ENCODE data around the gene PIEZO2. TPM values are rescaled to one million over a fixed set of nuclear protein-coding genes. Genes with fewer than 3 reads are reported as not detected.
"Not testable (repeated sequence)": the region's sequence is repeated elsewhere in the genome, so short reads cannot be mapped to it uniquely, and the experiment has no call there.

PIEZO2 gene
- total RNA-seq, 4 donors from 2014 or later: 2.4 to 5.2 (median 3.3) TPM

DNA sequence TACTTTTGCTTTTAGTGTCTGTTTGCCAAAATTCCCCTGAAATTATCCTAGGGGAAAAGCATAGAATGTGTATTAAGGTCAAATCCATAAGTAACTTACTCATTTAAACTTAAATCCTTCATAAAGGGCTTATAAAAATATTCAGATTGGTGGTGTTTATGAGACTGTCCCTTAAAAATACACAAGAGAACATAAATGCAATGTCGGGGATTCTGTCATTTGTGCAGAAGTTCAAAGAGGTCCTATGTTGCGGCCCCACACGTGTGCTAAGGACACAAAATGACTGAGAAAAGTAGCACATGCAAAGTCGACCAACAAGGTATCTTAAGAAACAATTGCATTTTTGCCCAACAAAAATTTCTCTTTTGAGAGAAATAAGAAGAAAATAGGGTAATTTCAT lies 225.1 kb downstream of the PIEZO2 start:
- no peak for DNase-seq (ENCODE audit: extremely low spot score)
- Histone ChIP-seq H3K27ac (replicated peaks in 1 of 4) (no peak overlapping the region), H3K27me3 (peaks cover 0 to 6% (median 0%) of the 10 kb centered on the region in 4 donors), H3K9me3 (no peaks in the 10 kb centered on the region), H3K36me3 (no peaks in the 10 kb centered on the region), H3K4me1 (peaks cover 0 to 28% (median 7%) of the 10 kb centered on the region in 4 donors), H3K4me3 (no peak overlapping the region)
- TF ChIP-seq POLR2A (IDR thresholded peaks at IDR 0.05; ENCODE audit: low read depth): no peak
- TF ChIP-seq, protein P1, sequence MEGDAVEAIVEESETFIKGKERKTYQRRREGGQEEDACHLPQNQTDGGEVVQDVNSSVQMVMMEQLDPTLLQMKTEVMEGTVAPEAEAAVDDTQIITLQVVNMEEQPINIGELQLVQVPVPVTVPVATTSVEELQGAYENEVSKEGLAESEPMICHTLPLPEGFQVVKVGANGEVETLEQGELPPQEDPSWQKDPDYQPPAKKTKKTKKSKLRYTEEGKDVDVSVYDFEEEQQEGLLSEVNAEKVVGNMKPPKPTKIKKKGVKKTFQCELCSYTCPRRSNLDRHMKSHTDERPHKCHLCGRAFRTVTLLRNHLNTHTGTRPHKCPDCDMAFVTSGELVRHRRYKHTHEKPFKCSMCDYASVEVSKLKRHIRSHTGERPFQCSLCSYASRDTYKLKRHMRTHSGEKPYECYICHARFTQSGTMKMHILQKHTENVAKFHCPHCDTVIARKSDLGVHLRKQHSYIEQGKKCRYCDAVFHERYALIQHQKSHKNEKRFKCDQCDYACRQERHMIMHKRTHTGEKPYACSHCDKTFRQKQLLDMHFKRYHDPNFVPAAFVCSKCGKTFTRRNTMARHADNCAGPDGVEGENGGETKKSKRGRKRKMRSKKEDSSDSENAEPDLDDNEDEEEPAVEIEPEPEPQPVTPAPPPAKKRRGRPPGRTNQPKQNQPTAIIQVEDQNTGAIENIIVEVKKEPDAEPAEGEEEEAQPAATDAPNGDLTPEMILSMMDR (IDR thresholded peaks at IDR 0.05): no peak
- no peak for TF ChIP-seq EP300 (IDR thresholded peaks at IDR 0.05)
- 94% methylated on average over 4 of the region's 4 CpGs for WGBS
- intact Hi-C loops (cut with DNase I): no loop called here

GRCh38 chr18:10923551-10924070 lies 225.8 kb downstream of the PIEZO2 start:
- no peak for TF ChIP-seq POLR2AphosphoS5 (IDR thresholded peaks at IDR 0.05)
- Histone ChIP-seq H3K27ac (replicated peaks in 1 of 4) (no peak overlapping the region), H3K4me1 (peaks cover 0 to 23% (median 5%) of the 10 kb centered on the region in 4 donors), H3K4me3 (no peak overlapping the region), H3K36me3 (no peaks in the 10 kb centered on the region), H3K9me3 (no peaks in the 10 kb centered on the region), H3K27me3 (peaks cover 0 to 6% (median 0%) of the 10 kb centered on the region in 4 donors)
- DNase-seq (ENCODE audit: extremely low spot score): no peak
- 85% methylated on average over 1 of the region's 1 CpG for WGBS
- intact Hi-C loops (cut with DNase I): no loop called here

- Histone ChIP-seq H3K27ac (replicated peaks in 1 of 4) (no peak overlapping the region), H3K4me3 (no peak overlapping the region), H3K36me3 (no peaks in the 10 kb centered on the region), H3K4me1 (peaks cover 0 to 18% (median 3%) of the 10 kb centered on the region in 4 donors), H3K27me3 (peaks cover 0 to 6% (median 0%) of the 10 kb centered on the region in 4 donors), H3K9me3 (no peaks in the 10 kb centered on the region)
- TF ChIP-seq, protein P1 (IDR thresholded peaks at IDR 0.05): no peak
- TF ChIP-seq POLR2A (IDR thresholded peaks at IDR 0.05; ENCODE audit: low read depth) (no peak), POLR2AphosphoS5 (IDR thresholded peaks at IDR 0.05) (no peak), EP300 (IDR thresholded peaks at IDR 0.05) (no peak)
- intact Hi-C loops (cut with DNase I): no loop called here
- 54% methylated on average over 4 of the region's 4 CpGs for WGBS
- DNase-seq (ENCODE audit: extremely low spot score): no peak
Measured at GRCh38 chr18:10923141-10923540, 226.2 kb downstream of the PIEZO2 start.

DNA sequence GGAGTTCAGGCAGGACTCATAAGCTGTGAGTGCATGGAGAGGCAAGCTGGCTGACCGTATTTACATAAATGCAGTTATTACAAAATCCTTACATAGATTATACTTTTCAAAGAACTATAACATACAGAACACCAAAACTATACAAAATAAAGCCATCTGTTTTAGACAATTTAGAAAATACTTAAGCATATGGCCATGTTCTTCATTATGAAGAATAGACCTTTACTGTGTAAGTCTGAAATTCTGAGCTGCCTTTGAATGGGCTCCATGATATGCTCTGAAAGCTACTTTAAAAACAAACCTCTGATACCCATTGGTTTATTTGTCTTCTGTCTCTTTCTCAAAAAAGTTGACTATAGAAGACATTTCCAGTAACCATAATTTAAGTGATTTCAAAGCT lies 226.7 kb downstream of the PIEZO2 start:
- intact Hi-C loops (cut with DNase I); H3K27me3 ChIP-seq; H3K9me3 ChIP-seq; H3K4me3 ChIP-seq; DNase-seq (ENCODE audit: extremely low spot score); H3K27ac ChIP-seq (replicated peaks in 1 of 4); H3K36me3 ChIP-seq: not testable (repeated sequence)
- peaks cover 0 to 14% (median 1%) of the 10 kb centered on the region in 4 donors for H3K4me1 ChIP-seq
- 80% methylated on average over 1 of the region's 1 CpG for WGBS

GRCh38 chr18:10920309-10920708 lies 229.1 kb downstream of the PIEZO2 start:
- H3K36me3 ChIP-seq; H3K27ac ChIP-seq (replicated peaks in 1 of 4); DNase-seq (ENCODE audit: extremely low spot score); H3K4me1 ChIP-seq; intact Hi-C loops (cut with DNase I); H3K9me3 ChIP-seq; H3K4me3 ChIP-seq; H3K27me3 ChIP-seq: not testable (repeated sequence)
- 77% methylated on average over 6 of the region's 6 CpGs for WGBS

- no peaks in the 10 kb centered on the region for H3K27me3 ChIP-seq
- no peaks in the 10 kb centered on the region for H3K36me3 ChIP-seq
- no peaks in the 10 kb centered on the region for H3K4me1 ChIP-seq
- WGBS: 77% methylated on average over 2 of the region's 2 CpGs
- intact Hi-C loops (cut with DNase I): no loop called here
- H3K27ac ChIP-seq (replicated peaks in 1 of 4): no peak overlapping the region
- no peak overlapping the region for H3K4me3 ChIP-seq
- no peaks in the 10 kb centered on the region for H3K9me3 ChIP-seq
- TF ChIP-seq EP300 (IDR thresholded peaks at IDR 0.05): no peak
- DNase-seq (ENCODE audit: extremely low spot score): no peak
Measured at GRCh38 chr18:10919851-10920250, 229.5 kb downstream of the PIEZO2 start.

GRCh38 chr18:10916865-10917264 lies 232.5 kb downstream of the PIEZO2 start:
- Histone ChIP-seq H3K4me3 (no peak overlapping the region), H3K27me3 (no peaks in the 10 kb centered on the region), H3K36me3 (no peaks in the 10 kb centered on the region), H3K4me1 (peaks cover 0 to 4% (median 0%) of the 10 kb centered on the region in 4 donors), H3K27ac (replicated peaks in 1 of 4) (no peak overlapping the region), H3K9me3 (no peaks in the 10 kb centered on the region)
- intact Hi-C loops (cut with DNase I): no loop called here
- WGBS: 49% methylated on average over 4 of the region's 4 CpGs
- no peak for TF ChIP-seq POLR2AphosphoS5 (IDR thresholded peaks at IDR 0.05)
- TF ChIP-seq, protein P1 (IDR thresholded peaks at IDR 0.05): no peak
- TF ChIP-seq POLR2A (IDR thresholded peaks at IDR 0.05; ENCODE audit: low read depth): no peak
- TF ChIP-seq EP300 (IDR thresholded peaks at IDR 0.05): no peak
- DNase-seq (ENCODE audit: extremely low spot score): no peak
